Thyroid gland (tissue), 4 donors: ENCODE measurements around the gene FAM193B.

Source experiments
- CTCF ChIP-seq, 6 experiments: fragments of 200-600 bp in 3 of 6; fragments of 450-650 bp in 3 of 6; sonication (generic) in 3 of 6; IDR thresholded peaks; one replicate each; pipeline ENCODE4 v1.5.1; 2016 to 2019; ENCODE audit warnings: antibody characterized with exemption in 6 of 6, mild to moderate bottlenecking in 2 of 6, inconsistent platforms in 1 of 6, moderate library complexity in 1 of 6
- POLR2A ChIP-seq, 2 donors: fragments of 450-650 bp; IDR thresholded peaks; one replicate each; pipeline ENCODE4 v1.6.1; 2017; ENCODE audit warnings: antibody characterized with exemption in 2 of 2, mild to moderate bottlenecking in 2 of 2, moderate library complexity in 1 of 2

- TF ChIP-seq CTCF (IDR thresholded peaks at IDR 0.05) (no peak), POLR2A (IDR thresholded peaks at IDR 0.05) (no peak)
Observed at GRCh38 chr5:177510567-177511053, 43.8 kb downstream of the FAM193B start.
